ENCODE measurements around the gene DCAF4L1. TPM values are rescaled to one million over a fixed set of nuclear protein-coding genes. Genes with fewer than 3 reads are reported as not detected.

DCAF4L1 gene
- total and polyA plus RNA-seq, 2 donors (not counting 1 experiment from before 2014, with no cell fraction given) = 0.20 to 0.31 TPM

- Histone ChIP-seq H3K36me3 (replicated peaks in 1 of 2; ENCODE audit: control extremely low read depth in 1 of 2, control insufficient read depth in 1 of 2, extremely low read depth in 1 of 2, insufficient read depth in 2 of 2, low read length in 1 of 2) (no peaks in the 10 kb centered on the region), H3K9me3 (ENCODE audit: control extremely low read depth in 1 of 3, control insufficient read depth in 2 of 3, insufficient read depth in 1 of 3, low read length in 2 of 3) (no peaks in the 10 kb centered on the region), H4K20me1 (ENCODE audit: control insufficient read depth, insufficient read depth, low read length, poor library complexity, severe bottlenecking) (peaks cover 13% of the 10 kb centered on the region), H3K9ac (ENCODE audit: low read length) (no peak overlapping the region), H3K4me3 (ENCODE audit: control extremely low read depth in 1 of 5, extremely low read depth in 1 of 5, insufficient read depth in 1 of 5, low read depth in 2 of 5, low read length in 4 of 5) (no peak overlapping the region), H3K4me2 (replicated peaks; ENCODE audit: low read depth, low read length, poor library complexity, severe bottlenecking) (no peak overlapping the region), H3K27me3 (replicated peaks in 1 of 4; ENCODE audit: control extremely low read depth in 1 of 4, control insufficient read depth in 3 of 4, insufficient read depth in 4 of 4, low read length in 3 of 4) (no peaks in the 10 kb centered on the region), H2AFZ (ENCODE audit: insufficient read depth, low read depth, low read length, poor library complexity, severe bottlenecking) (no peak overlapping the region), H3K4me1 (ENCODE audit: control insufficient read depth in 2 of 2, insufficient read depth in 2 of 2, low read length in 2 of 2) (peaks cover 14 to 20% of the 10 kb centered on the region in 2 donors), H3K27ac (ENCODE audit: low read length in 2 of 2) (no peak overlapping the region), H3K79me2 (ENCODE audit: control insufficient read depth, insufficient read depth, low read length) (peaks cover 64% of the 10 kb centered on the region)
- POLR2A ChIA-PET = no interaction called here
- Mint-ChIP-seq H3K9me3 (ENCODE audit: insufficient read depth) (no peaks in the 10 kb centered on the region), H3K27ac (no peak overlapping the region), H3K4me3 (no peak overlapping the region), H3K4me1 (peaks cover 25% of the 10 kb centered on the region), H3K27me3 (no peaks in the 10 kb centered on the region)
- ATAC-seq (ENCODE audit: low read depth) = no peak
- TF ChIP-seq CTCF (IDR thresholded peaks at IDR 0.05) = no peak
- no peak for TF ChIP-seq EZH2 (IDR thresholded peaks at IDR 0.05; ENCODE audit: borderline replicate concordance, insufficient read depth, low read depth, low read length, poor library complexity, severe bottlenecking)
- no peak for DNase-seq
- CTCF ChIA-PET = no interaction called here
- intact Hi-C loops (cut with micrococcal nuclease) = no loop called here
- no CpG with 5 or more reads among the region's 4 CpGs for WGBS (ENCODE audit: insufficient coverage)
These were observed 11.7 kb downstream of the DCAF4L1 start for GRCh38 chr4:41992967-41993857.

- no peak overlapping the region for H3K4me3 Mint-ChIP-seq
- H3K27ac Mint-ChIP-seq = no peak overlapping the region
These were observed 13.0 kb downstream of the DCAF4L1 start for GRCh38 chr4:41994461-41994985.

More at GRCh38 chr4:41994461-41994985, 13.0 kb downstream of the DCAF4L1 start:
- ChIA-PET CTCF (no interaction called here), POLR2A (no interaction called here)
- no peak overlapping the region for H3K4me2 ChIP-seq (replicated peaks; ENCODE audit: low read depth, low read length, poor library complexity, severe bottlenecking)
- no peak overlapping the region for H3K4me3 ChIP-seq (ENCODE audit: control extremely low read depth in 1 of 5, extremely low read depth in 1 of 5, insufficient read depth in 1 of 5, low read depth in 2 of 5, low read length in 4 of 5)
- peaks cover 12 to 19% of the 10 kb centered on the region in 2 donors for H3K4me1 ChIP-seq (ENCODE audit: control insufficient read depth in 2 of 2, insufficient read depth in 2 of 2, low read length in 2 of 2)
- 86% methylated on average over 1 of the region's 3 CpGs for WGBS (ENCODE audit: insufficient coverage)
- H2AFZ ChIP-seq (ENCODE audit: insufficient read depth, low read depth, low read length, poor library complexity, severe bottlenecking) = no peak overlapping the region
- TF ChIP-seq CTCF (IDR thresholded peaks at IDR 0.05) (no peak), EZH2 (IDR thresholded peaks at IDR 0.05; ENCODE audit: borderline replicate concordance, insufficient read depth, low read depth, low read length, poor library complexity, severe bottlenecking) (no peak)
- Mint-ChIP-seq H3K27me3 (no peaks in the 10 kb centered on the region), H3K4me1 (peaks cover 22% of the 10 kb centered on the region), H3K9me3 (ENCODE audit: insufficient read depth) (no peaks in the 10 kb centered on the region)
- H3K27ac ChIP-seq (ENCODE audit: low read length in 2 of 2) = no peak overlapping the region
- DNase-seq = no peak
- no peaks in the 10 kb centered on the region for H3K9me3 ChIP-seq (ENCODE audit: control extremely low read depth in 1 of 3, control insufficient read depth in 2 of 3, insufficient read depth in 1 of 3, low read length in 2 of 3)
- peaks cover 0 to 3% of the 10 kb centered on the region in 2 experiments for H3K36me3 ChIP-seq (replicated peaks in 1 of 2; ENCODE audit: control extremely low read depth in 1 of 2, control insufficient read depth in 1 of 2, extremely low read depth in 1 of 2, insufficient read depth in 2 of 2, low read length in 1 of 2)
- H4K20me1 ChIP-seq (ENCODE audit: control insufficient read depth, insufficient read depth, low read length, poor library complexity, severe bottlenecking) = peaks cover 18% of the 10 kb centered on the region
- peaks cover 74% of the 10 kb centered on the region for H3K79me2 ChIP-seq (ENCODE audit: control insufficient read depth, insufficient read depth, low read length)
- intact Hi-C loops (cut with micrococcal nuclease) = no loop called here
- no peak overlapping the region for H3K9ac ChIP-seq (ENCODE audit: low read length)
- no peak for ATAC-seq (ENCODE audit: low read depth)
- no peaks in the 10 kb centered on the region for H3K27me3 ChIP-seq (replicated peaks in 1 of 4; ENCODE audit: control extremely low read depth in 1 of 4, control insufficient read depth in 3 of 4, insufficient read depth in 4 of 4, low read length in 3 of 4)
